Brain pericyte (primary cell): ENCODE measurements around the gene VMAC.

Experiments
- DNase-seq: peaks from one replicate; pipeline ENCODE4 v3.0.0-alpha.2; 2012; ENCODE audit warnings: low read depth, low spot score

VMAC gene

GRCh38 chr19:5929179-5929578 lies 24.5 kb downstream of the VMAC start:
- no peak for DNase-seq

GRCh38 chr19:5929625-5930024 lies 25.0 kb downstream of the VMAC start:
- DNase-seq: no peak

GRCh38 chr19:5931251-5931650 lies 26.6 kb downstream of the VMAC start:
- no peak for DNase-seq

- no peak for DNase-seq
Measured at GRCh38 chr19:5932146-5932545, 27.5 kb downstream of the VMAC start.

- no peak for DNase-seq
Measured at GRCh38 chr19:5932609-5933262, 28.1 kb downstream of the VMAC start.

- no peak for DNase-seq
Measured at GRCh38 chr19:5933391-5934068, 28.9 kb downstream of the VMAC start.

- DNase-seq: no peak
Measured at GRCh38 chr19:5934069-5934401, 29.4 kb downstream of the VMAC start.

GRCh38 chr19:5934774-5935472 lies 30.3 kb downstream of the VMAC start:
- DNase-seq: peak; percentile 41

- DNase-seq: no peak
Measured at GRCh38 chr19:5935473-5936291, 31.0 kb downstream of the VMAC start.

GRCh38 chr19:5936292-5936592 lies 31.6 kb downstream of the VMAC start:
- DNase-seq: no peak

- no peak for DNase-seq
Measured at GRCh38 chr19:5937550-5937949, 32.9 kb downstream of the VMAC start.

GRCh38 chr19:5940260-5941208 lies 35.9 kb downstream of the VMAC start:
- DNase-seq: no peak

GRCh38 chr19:5941673-5942072 lies 37.0 kb downstream of the VMAC start:
- DNase-seq: no peak

- no peak for DNase-seq
Measured at GRCh38 chr19:5943045-5943444, 38.4 kb downstream of the VMAC start.

- no peak for DNase-seq
Measured at GRCh38 chr19:5943623-5944022, 39.0 kb downstream of the VMAC start.

GRCh38 chr19:5947435-5947834 lies 42.8 kb downstream of the VMAC start:
- no peak for DNase-seq

- no peak for DNase-seq
Measured at GRCh38 chr19:5948752-5949564, 44.3 kb downstream of the VMAC start.

GRCh38 chr19:5949792-5950305 lies 45.2 kb downstream of the VMAC start:
- no peak for DNase-seq

GRCh38 chr19:5950741-5951140 lies 46.1 kb downstream of the VMAC start:
- no peak for DNase-seq

GRCh38 chr19:5951338-5951861 lies 46.7 kb downstream of the VMAC start:
- no peak for DNase-seq
